Mucosa of descending colon (tissue), 3 donors: ENCODE data around the gene BCAT1. TPM values are rescaled to one million over a fixed set of nuclear protein-coding genes. Genes with fewer than 3 reads are reported as not detected.

Experiments used
- ATAC-seq: fragments of 200-7000 bp; cut with Tn5 transposase; one replicate; pipeline ENCODE4 v1.9.1; 2020; ENCODE audit warnings: mild to moderate bottlenecking, moderate library complexity
- DNase-seq, 3 donors: peaks; one replicate each; pipeline ENCODE4 v3.0.0-alpha.2; 2020
- H3K36me3 ChIP-seq: fragments of 200-600 bp; one replicate; pipeline ENCODE4 v1.8.0; 2021; ENCODE audit warnings: low read depth, mild to moderate bottlenecking
- H3K4me1 ChIP-seq: fragments of 200-600 bp; one replicate; pipeline ENCODE4 v1.8.0; 2021; ENCODE audit warnings: low read depth, mild to moderate bottlenecking
- H3K4me3 ChIP-seq: fragments of 200-600 bp; one replicate; pipeline ENCODE4 v1.8.0; 2021; ENCODE audit warnings: mild to moderate bottlenecking
- H3K9me3 ChIP-seq: fragments of 200-600 bp; one replicate; pipeline ENCODE4 v1.8.0; 2021; ENCODE audit warnings: mild to moderate bottlenecking
- CTCF ChIP-seq: fragments of 200-600 bp; IDR thresholded peaks from one replicate; pipeline ENCODE4 v1.8.0; 2022; ENCODE audit warnings: antibody characterized with exemption, mild to moderate bottlenecking
- intact Hi-C, 2 donors: fragments of 100-400 bp; cut with DNase I in 1 of 2; cut with micrococcal nuclease in 1 of 2; formaldehyde crosslinking; loops; one replicate each; pipeline versions ENCODE4 v1.11.0 to v1.11.1; 2022; cut with DNase I, micrococcal nuclease
- total RNA-seq, 3 donors: library from RNA; stranded (reverse); fragmentation: NEBNext Ultra II Directional in 2 of 3; extraction: Animal tissue kit (Norgen Biotek cat#: 25700) in 2 of 3; gene quantifications; one replicate each; pipeline versions ENCODE4 v1.2.1 to v1.2.4, GENCODE V29; 2021 to 2023
- donor health status: DM: no; HTN: no; CAD: no; lungs with moderate emphysema.
- donor health status: DM: no; HTN: no; CAD: no.
- donor health status: DM: no; HTN: yes; CAD: no.

Gene BCAT1
- total RNA-seq, 3 donors from 2014 or later: 5.3 to 19.7 (median 11.1) TPM

GRCh38 chr12:24808651-24809050 is 140.2 kb downstream of the BCAT1 start:
- no peaks in the 10 kb centered on the region for H3K4me1 ChIP-seq
- intact Hi-C loops: no loop called here
- ATAC-seq: no peak

GRCh38 chr12:24806386-24806785 is 142.5 kb downstream of the BCAT1 start:
- Histone ChIP-seq H3K36me3 (no peaks in the 10 kb centered on the region), H3K4me3 (no peak overlapping the region), H3K4me1 (no peaks in the 10 kb centered on the region), H3K9me3 (no peaks in the 10 kb centered on the region)
- intact Hi-C loops: no loop called here
- TF ChIP-seq CTCF: no peak
- ATAC-seq: no peak
- DNase-seq: no peak

More at GRCh38 chr12:24808651-24809050, 140.2 kb downstream of the BCAT1 start:
- H3K9me3 ChIP-seq: no peaks in the 10 kb centered on the region
- DNase-seq: no peak
- H3K36me3 ChIP-seq: no peaks in the 10 kb centered on the region
- no peak overlapping the region for H3K4me3 ChIP-seq
- TF ChIP-seq CTCF: no peak

- no peak for ATAC-seq
- no peak for TF ChIP-seq CTCF
- H3K4me3 ChIP-seq: no peak overlapping the region
- no peaks in the 10 kb centered on the region for H3K36me3 ChIP-seq
- peak in 1 of 3 donors; percentile 21 for DNase-seq
- intact Hi-C loops: no loop called here
- H3K4me1 ChIP-seq: no peaks in the 10 kb centered on the region
- H3K9me3 ChIP-seq: no peaks in the 10 kb centered on the region
These were observed 145.3 kb downstream of the BCAT1 start for GRCh38 chr12:24803430-24804245.

- intact Hi-C loops: no loop called here
- DNase-seq (no peak), ATAC-seq (peak; percentile 31)
- H3K4me1 ChIP-seq: no peaks in the 10 kb centered on the region
- no peaks in the 10 kb centered on the region for H3K9me3 ChIP-seq
- H3K36me3 ChIP-seq: no peaks in the 10 kb centered on the region
- no peak overlapping the region for H3K4me3 ChIP-seq
- TF ChIP-seq CTCF: no peak
These were observed 150.6 kb downstream of the BCAT1 start for GRCh38 chr12:24798335-24798734.

GRCh38 chr12:24797901-24798300 is 151.0 kb downstream of the BCAT1 start:
- Histone ChIP-seq H3K4me1 (no peaks in the 10 kb centered on the region), H3K36me3 (no peaks in the 10 kb centered on the region), H3K9me3 (no peaks in the 10 kb centered on the region), H3K4me3 (no peak overlapping the region)
- no peak for ATAC-seq
- no peak for DNase-seq
- intact Hi-C loops: no loop called here
- TF ChIP-seq CTCF: no peak
